Kidney tubule cell (primary cell): ENCODE data around the gene CRHBP.
A peak's percentile ranks its signal among the peaks of the same experiment; 100 is the strongest.

ENCODE experiments used
- DNase-seq: peaks from one replicate; pipeline ENCODE4 v3.0.0-alpha.2; 2018; ENCODE audit warnings: low spot score

The CRHBP gene

DNA sequence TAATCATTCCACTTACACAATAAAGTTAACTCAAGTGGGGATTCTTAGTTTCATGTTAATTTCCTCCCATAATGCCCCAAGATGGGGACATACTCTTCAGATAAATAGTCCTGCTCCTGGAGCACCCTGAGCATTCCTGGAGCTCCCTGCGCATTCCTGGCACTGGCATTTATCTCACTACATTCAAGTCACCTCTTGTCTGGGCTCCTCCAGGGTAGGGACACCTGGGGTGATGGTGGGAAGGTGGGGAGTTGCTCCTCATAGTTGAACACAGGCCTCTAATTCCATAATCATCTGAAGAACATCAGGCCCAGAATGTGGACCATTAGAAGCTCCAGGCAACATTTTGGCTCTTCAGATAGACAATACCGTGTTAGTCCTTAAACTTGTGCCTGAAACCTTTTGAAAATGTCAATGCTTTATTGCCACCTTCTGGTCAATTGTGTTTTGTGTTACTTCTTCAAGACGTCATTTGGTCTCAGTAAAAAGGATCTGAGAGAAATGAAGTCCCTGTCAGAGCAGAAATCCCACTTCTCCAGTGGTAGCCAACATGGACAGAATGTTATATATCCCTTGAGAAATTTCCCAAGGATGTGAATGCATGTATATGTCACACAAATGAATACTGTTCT is 63.2 kb downstream of the CRHBP start:
- DNase-seq = peak; percentile 58

DNA sequence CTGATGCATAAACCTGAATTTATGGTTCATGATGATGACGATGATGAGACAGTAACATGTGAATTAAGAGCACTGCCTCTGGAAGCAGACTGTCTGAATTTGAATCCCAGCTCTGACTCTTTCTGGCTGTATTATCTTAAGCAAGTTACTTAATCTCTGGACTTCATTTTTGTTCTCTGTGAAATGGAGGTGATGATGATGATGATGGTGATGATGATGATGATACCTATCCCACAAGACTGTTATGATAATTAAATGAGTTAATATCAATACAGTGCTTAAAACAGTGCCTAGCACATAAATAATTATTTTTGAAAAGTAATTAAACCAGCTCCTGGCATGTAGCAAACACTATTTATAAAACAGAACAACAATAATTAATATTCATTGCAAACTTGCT is 64.1 kb downstream of the CRHBP start:
- DNase-seq = no peak

GRCh38 chr5:77017668-77018067 is 64.8 kb downstream of the CRHBP start:
- no peak for DNase-seq
